Panc1 (cell line): ENCODE results near the gene CAAP1. TPM values are rescaled to one million over a fixed set of nuclear protein-coding genes. Genes with fewer than 3 reads are reported as not detected.

Source experiments
- ATAC-seq: fragments of 200-7000 bp; cut with Tn5 transposase; 2 replicates; pipeline ENCODE4 v1.9.1; 2020; ENCODE audit warnings: mild to moderate bottlenecking, moderate library complexity
- BruUV-seq: library from RNA; stranded (reverse); fragments of 400-500 nt; replicated peaks from 2 replicates; lab custom pipeline; 2021; lab: Mats Ljungman, UMichigan
- CTCF ChIA-PET: fragments of 300-600 bp; sonication (Branson Sonifier 250); formaldehyde crosslinking; loops from one replicate; lab custom pipeline; 2022; ENCODE audit warnings: antibody characterized with exemption; lab: Charles Lee
- POLR2A ChIA-PET: fragments of 300-600 bp; sonication (Branson Sonifier 250); formaldehyde crosslinking; loops from one replicate; lab custom pipeline; 2022; ENCODE audit warnings: antibody characterized with exemption; lab: Charles Lee
- DNase-seq: peaks from one replicate; pipeline ENCODE4 v3.0.0-alpha.2; 2010; ENCODE audit warnings: low read depth, low spot score
- H3K27ac ChIP-seq: 2 replicates; pipeline ENCODE4 v1.5.1; 2011; ENCODE audit warnings: mild to moderate bottlenecking, low read length, inconsistent platforms
- H3K27me3 ChIP-seq: fragments of 200-500 bp; sonication (Bioruptor generic); 2 replicates; pipeline ENCODE4 v1.6.0; 2014; ENCODE audit warnings: low read length, inconsistent platforms; ENCODE audit not compliant: control insufficient read depth, insufficient read depth
- H3K36me3 ChIP-seq: fragments of 200-500 bp; sonication (Bioruptor generic); 2 replicates; pipeline ENCODE4 v1.5.1; 2014; ENCODE audit warnings: inconsistent platforms, mild to moderate bottlenecking, low read length, moderate library complexity; ENCODE audit not compliant: control insufficient read depth, insufficient read depth
- H3K4me1 ChIP-seq: 2 replicates; pipeline ENCODE4 v1.5.1; 2011; ENCODE audit warnings: inconsistent platforms, mild to moderate bottlenecking, low read length, moderate library complexity; ENCODE audit not compliant: control insufficient read depth, insufficient read depth
- H3K4me3 ChIP-seq, 2 experiments: 2 replicates each; pipeline ENCODE4 v1.5.1; 2011 to 2012; ENCODE audit warnings: low read depth in 2 of 2, low read length in 2 of 2, mild to moderate bottlenecking in 2 of 2, inconsistent platforms in 1 of 2, moderate library complexity in 1 of 2
- H3K9me3 ChIP-seq: fragments of 200-500 bp; sonication (Bioruptor generic); 2 replicates; pipeline ENCODE4 v1.5.1; 2014; ENCODE audit warnings: low read depth, mild to moderate bottlenecking, inconsistent platforms, low read length, moderate library complexity; ENCODE audit not compliant: control insufficient read depth, insufficient read depth
- CTCF ChIP-seq: fragments of 450-650 bp; IDR thresholded peaks from 2 replicates; pipeline ENCODE4 v1.5.1; 2017; ENCODE audit warnings: mild to moderate bottlenecking
- POLR2AphosphoS5 ChIP-seq: IDR thresholded peaks from 2 replicates; pipeline ENCODE4 v1.6.1; 2012; ENCODE audit warnings: mild to moderate bottlenecking, low read depth, low read length, moderate library complexity
- REST ChIP-seq, 2 experiments: IDR thresholded peaks; 2 replicates each; pipeline ENCODE4 v1.6.1; 2011 to 2012; ENCODE audit warnings: low read depth in 2 of 2, control low read depth in 1 of 2, low read length in 1 of 2, mild to moderate bottlenecking in 1 of 2, moderate library complexity in 1 of 2; ENCODE audit not compliant: insufficient read depth in 1 of 2
- SIN3A ChIP-seq: IDR thresholded peaks from 2 replicates; pipeline ENCODE4 v1.6.1; 2012; ENCODE audit warnings: low read depth, mild to moderate bottlenecking, low read length, moderate library complexity, borderline replicate concordance; ENCODE audit not compliant: insufficient read depth
- TCF7L2 ChIP-seq: IDR thresholded peaks from 2 replicates; pipeline ENCODE4 v1.6.1; 2011; ENCODE audit warnings: mild to moderate bottlenecking, low read depth, low read length, inconsistent platforms
- in situ Hi-C: cut with HindIII; loops from 2 replicates; pipeline ENCODE4 v1.10.0; 2016; ENCODE audit warnings: low sequenced_read_pairs, low pct_unique_long_range_greater_than_20kb
- intact Hi-C: fragments of 100-400 bp; cut with micrococcal nuclease; formaldehyde crosslinking; loops from one replicate; pipeline ENCODE4 v1.10.0; 2022; ENCODE audit not compliant: unreplicated experiment
- total RNA-seq: library from RNA; stranded (reverse); gene quantifications from one replicate; pipeline ENCODE4 v1.2.1, GENCODE V29; 2021; ENCODE audit not compliant: unreplicated experiment

Gene CAAP1
- total RNA-seq, 1 experiment from 2014 or later, result 7.2 TPM

- Histone ChIP-seq H3K4me1 (no peaks in the 10 kb centered on the region), H3K4me3 (no peak overlapping the region), H3K27ac (no peak overlapping the region; the same call in 1 of the 2 replicates), H3K36me3 (no peaks in the 10 kb centered on the region), H3K27me3 (no peaks in the 10 kb centered on the region), H3K9me3 (no peaks in the 10 kb centered on the region)
- in situ Hi-C loops, result no loop called here
- ChIA-PET POLR2A (no interaction called here), CTCF (no interaction called here)
- DNase-seq (no peak), ATAC-seq (no peak)
- no TSS peak for BruUV-seq
- TF ChIP-seq REST (IDR thresholded peaks at IDR 0.05; ENCODE audit: insufficient read depth in 1 of 2, low read depth in 2 of 2, low read length in 1 of 2) (no peak), SIN3A (no peak), CTCF (no peak), POLR2AphosphoS5 (no peak), TCF7L2 (no peak)
- intact Hi-C loops, result no loop called here
These were observed 43.2 kb upstream of the CAAP1 start for GRCh38 chr9:26935847-26936246.

GRCh38 chr9:26928902-26929495, 36.4 kb upstream of the CAAP1 start:
- Histone ChIP-seq H3K36me3 (no peaks in the 10 kb centered on the region; the same call in 1 of the 2 replicates), H3K27me3 (no peaks in the 10 kb centered on the region), H3K27ac (no peak overlapping the region), H3K4me1 (no peaks in the 10 kb centered on the region), H3K4me3 (no peak overlapping the region), H3K9me3 (no peaks in the 10 kb centered on the region)
- intact Hi-C loops, result no loop called here
- DNase-seq (no peak), ATAC-seq (no peak)
- no TSS peak for BruUV-seq
- in situ Hi-C loops, result no loop called here
- no peak for TF ChIP-seq POLR2AphosphoS5
- no peak for TF ChIP-seq TCF7L2
- no peak for TF ChIP-seq CTCF
- TF ChIP-seq REST (IDR thresholded peaks at IDR 0.05; ENCODE audit: insufficient read depth in 1 of 2, low read depth in 2 of 2, low read length in 1 of 2), result no peak
- TF ChIP-seq SIN3A, result no peak
- ChIA-PET CTCF (no interaction called here), POLR2A (no interaction called here)
